T47D (cell line): ENCODE results near the gene CD53.

Source experiments
- DNase-seq, 2 experiments: peaks; one replicate each; pipeline versions ENCODE4 v3.0.0 to v3.0.0-alpha.2; 2011 to 2012; ENCODE audit warnings: low read depth in 1 of 2, low spot score in 1 of 2
- JUND ChIP-seq: IDR thresholded peaks from 2 replicates; pipeline ENCODE4 v1.6.1; 2012; ENCODE audit warnings: low read depth
- in situ Hi-C: cut with HindIII; loops from 2 replicates; pipeline ENCODE4 v1.10.0; 2016; ENCODE audit warnings: low sequenced_read_pairs, low pct_unique_long_range_greater_than_20kb

Gene CD53

DNA sequence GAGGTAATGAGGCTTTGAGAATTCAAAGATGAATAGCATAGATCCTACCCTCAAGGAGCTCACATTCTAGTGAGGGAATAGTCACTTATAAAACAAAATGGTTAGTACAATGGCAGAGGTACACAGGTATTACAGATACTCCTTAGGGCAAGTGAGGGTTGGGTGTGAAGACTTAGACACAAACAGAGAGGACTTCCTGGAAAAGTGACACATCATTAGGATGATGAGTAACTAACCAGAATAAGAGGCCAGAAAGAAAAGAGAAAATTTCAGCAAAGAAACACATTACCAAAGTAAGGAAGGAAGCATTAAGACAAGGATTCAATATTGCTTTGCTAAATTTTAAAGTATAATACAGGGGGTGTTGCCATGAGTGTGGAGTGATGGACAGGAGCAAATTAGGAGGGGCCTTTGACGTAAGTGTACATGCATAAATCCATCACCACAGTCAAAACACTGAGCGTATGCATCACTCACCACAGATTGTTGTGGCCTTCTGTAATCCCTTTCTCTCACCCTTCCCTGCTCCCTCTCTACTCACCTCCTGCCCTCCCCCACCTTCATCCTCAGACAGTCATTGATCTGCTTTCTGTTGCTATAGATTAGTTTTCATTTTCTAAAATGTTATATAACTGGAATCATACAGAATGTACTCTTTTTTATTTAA lies 7.9 kb downstream of the CD53 start:
- in situ Hi-C loops: no loop called here
- no peak for DNase-seq
- no peak for TF ChIP-seq JUND

DNA sequence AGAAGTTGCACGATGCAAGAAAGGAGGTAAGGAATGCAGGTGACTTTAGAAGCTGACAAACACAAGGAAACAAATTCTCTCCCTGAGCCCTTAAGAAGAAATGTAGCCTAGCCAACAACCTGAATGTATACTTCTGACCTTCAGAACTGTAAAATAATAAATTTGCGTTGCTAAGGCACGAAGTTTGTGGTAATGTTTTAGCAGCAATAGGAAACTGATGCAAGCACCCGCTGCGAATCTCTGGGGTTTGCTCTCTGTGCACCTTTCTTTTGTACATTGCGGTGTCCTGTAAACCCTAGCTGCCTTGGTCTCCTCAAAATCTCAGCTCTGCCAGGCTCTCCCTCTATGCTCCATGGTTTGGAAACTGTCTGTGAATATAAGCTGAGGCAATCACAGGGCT lies 15.1 kb downstream of the CD53 start:
- no peak for DNase-seq
- TF ChIP-seq JUND: no peak
- in situ Hi-C loops: no loop called here

DNA sequence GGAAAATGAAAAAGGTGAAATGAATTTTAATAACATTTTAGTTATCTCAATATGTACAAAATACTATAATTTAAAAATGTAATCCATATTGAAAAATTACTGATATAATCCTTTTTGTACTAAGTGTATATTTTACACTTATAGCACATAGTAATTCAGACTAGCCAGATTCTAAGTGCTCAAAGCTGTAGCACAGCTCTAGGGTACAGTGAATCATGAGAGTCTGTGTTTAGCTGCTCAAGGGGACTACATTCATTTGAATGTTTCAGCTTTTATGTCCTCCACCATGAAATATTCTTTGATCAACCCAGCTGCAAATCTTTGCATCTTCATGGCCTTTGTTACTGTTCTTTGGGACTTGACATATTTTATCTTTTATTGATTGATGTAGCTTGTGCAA lies 15.7 kb downstream of the CD53 start:
- DNase-seq: no peak
- TF ChIP-seq JUND: no peak
- in situ Hi-C loops: no loop called here

DNA sequence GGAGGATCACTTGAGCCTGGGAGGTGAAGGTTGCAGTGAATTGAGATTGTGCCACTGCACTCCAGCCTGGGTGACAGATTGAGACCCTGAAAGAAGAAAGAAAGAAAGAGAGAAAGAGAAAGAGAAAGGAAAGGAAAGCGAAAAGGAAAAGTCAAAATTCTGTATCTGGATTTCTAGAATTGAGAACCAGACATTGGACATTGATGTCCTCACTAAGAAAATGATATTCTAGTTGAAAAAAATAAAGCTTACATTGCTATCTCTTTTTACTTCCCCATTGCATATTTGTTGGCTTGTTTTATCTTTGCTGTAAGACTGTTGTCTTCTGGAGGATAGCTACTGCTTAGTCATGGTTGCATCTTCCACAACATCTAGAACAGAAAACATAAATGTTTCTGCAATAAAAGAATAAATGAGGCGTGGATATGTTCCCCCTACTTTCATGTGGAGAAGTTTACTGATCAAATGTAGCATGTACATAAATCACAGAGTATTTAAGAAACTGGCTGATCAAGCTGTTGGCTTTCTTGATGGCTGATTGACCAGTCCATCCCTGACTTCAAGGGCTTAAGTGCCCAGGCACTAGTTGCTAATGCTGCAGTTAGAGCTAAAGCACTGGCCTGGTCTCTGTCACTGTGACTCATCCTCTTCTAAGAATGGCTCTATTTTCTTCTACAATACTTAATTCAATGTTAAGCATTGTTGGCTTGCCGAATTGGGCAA lies 17.7 kb downstream of the CD53 start:
- no peak for DNase-seq
- no peak for TF ChIP-seq JUND
- in situ Hi-C loops: no loop called here

DNA sequence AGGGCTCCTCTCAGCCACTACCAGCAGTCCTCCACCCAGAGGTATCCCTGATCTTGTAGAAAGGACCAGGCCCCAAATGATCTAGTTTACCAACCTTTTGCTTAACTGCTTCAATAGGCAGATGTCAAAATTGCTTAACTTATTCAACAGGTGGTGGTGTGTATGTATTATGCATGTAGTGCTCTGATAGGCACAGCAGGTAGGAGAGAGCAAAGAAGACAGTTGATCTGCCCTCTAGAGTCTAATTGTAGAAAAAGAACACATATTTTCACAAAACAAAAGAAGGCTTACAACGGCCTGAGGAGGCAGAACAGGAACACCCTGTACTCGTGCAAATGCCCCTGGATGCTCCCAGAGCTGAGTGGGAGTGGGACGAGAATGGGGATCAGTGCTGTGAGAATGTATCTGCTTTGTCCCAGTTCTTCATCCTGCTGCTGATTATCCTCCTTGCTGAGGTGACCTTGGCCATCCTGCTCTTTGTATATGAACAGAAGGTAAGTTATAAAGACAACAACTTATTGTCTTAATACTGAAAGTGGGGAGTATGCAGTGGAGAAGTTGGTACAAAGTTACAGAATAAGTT lies 21.1 kb downstream of the CD53 start:
- in situ Hi-C loops: no loop called here
- no peak for TF ChIP-seq JUND
- no peak for DNase-seq

DNA sequence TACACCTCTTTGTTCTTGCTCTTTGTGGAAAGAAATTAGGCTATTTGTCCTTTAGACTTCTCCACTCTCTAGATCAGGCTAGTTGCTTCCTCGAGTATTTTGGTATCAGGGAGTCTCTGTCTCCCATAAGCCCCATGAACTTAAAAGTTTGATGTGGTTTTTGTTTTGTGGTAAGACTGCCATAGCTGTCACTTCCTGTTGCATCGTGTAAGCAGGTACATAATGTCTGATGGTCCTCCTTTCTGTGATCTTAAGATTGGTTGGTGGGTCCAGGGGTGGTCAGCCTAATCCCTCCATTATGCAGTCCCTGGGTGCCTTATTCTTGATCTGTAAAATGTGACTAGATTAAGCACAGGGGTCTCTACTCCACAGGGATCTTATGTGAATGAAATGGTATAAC lies 23.1 kb downstream of the CD53 start:
- TF ChIP-seq JUND: no peak
- in situ Hi-C loops: no loop called here
- DNase-seq: no peak

DNA sequence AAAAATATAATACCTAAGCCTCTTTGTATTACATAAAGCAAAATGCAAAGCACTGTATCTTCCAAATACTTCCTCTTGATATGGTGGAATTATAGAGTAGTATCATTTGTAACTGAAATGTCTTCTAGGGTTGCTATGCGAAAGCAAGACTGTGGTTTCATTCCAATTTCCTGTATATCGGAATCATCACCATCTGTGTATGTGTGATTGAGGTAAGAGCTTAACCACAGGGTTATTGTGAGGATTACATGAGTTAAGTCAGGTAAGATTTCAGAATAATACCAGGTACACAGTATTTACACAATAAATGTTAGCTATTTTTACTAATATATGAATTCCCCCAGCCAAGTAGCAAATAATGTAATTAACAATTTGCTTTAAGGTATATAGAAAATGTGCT lies 24.7 kb downstream of the CD53 start:
- TF ChIP-seq JUND: no peak
- in situ Hi-C loops: no loop called here

DNA sequence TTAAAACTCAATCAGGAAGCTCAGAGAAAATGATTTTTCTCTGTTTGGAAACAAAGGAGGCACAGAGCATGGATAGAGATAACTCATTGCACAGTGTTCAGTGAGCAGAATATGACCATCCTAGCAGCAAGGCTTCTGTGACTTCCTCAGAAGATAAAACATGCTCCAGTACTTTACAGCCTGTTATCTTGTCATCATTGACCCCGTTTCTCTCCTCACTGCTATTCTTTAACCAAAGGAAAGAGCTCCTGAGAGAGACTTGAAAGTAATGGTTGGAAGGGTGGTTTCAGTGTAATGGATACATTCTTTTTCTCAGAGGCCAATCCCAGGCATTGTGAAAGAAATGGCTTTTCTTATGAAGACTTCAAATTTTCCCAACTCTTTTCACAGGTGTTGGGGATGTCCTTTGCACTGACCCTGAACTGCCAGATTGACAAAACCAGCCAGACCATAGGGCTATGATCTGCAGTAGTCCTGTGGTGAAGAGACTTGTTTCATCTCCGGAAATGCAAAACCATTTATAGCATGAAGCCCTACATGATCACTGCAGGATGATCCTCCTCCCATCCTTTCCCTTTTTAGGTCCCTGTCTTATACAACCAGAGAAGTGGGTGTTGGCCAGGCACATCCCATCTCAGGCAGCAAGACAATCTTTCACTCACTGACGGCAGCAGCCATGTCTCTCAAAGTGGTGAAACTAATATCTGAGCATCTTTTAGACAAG lies 25.9 kb downstream of the CD53 start:
- in situ Hi-C loops: no loop called here
- TF ChIP-seq JUND: no peak
- no peak for DNase-seq

More for the DNA sequence above, 24.7 kb downstream of the CD53 start:
- no peak for DNase-seq

DNA sequence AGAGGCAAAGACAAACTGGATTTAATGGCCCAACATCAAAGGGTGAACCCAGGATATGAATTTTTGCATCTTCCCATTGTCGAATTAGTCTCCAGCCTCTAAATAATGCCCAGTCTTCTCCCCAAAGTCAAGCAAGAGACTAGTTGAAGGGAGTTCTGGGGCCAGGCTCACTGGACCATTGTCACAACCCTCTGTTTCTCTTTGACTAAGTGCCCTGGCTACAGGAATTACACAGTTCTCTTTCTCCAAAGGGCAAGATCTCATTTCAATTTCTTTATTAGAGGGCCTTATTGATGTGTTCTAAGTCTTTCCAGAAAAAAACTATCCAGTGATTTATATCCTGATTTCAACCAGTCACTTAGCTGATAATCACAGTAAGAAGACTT lies 26.5 kb downstream of the CD53 start:
- in situ Hi-C loops: no loop called here
- no peak for TF ChIP-seq JUND
- no peak for DNase-seq

DNA sequence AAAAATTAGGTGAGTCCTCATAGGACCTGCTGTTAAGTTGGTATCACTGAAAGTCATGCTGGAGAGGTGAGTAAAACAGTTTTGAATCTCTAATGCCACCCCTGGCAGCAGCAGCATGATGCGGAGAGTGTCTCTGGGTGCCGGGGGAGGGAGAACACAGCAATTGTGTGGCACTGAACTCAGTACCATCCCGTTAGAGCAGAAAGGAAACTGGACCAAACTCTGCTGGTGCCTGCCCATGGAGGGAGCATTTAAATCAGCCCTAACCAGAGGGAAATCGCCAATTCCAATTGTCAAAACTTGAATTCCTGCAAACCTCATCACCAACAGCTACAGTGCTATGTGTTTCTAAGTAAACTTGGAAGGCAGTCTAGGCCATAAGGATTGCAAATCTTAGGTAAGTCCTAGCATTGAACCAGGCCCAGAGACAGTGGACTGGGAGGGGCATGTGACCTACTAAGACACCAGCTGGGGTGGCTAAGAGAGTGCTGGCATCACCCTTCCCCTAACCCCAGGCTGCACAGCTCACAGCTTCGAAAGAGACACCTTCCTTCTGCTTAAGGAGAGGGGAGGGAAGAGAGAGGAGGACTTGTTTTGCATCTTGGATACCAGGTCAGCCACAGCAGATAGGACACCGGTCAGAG lies 30.0 kb downstream of the CD53 start:
- TF ChIP-seq JUND: no peak
- in situ Hi-C loops: no loop called here
- DNase-seq: no peak

DNA sequence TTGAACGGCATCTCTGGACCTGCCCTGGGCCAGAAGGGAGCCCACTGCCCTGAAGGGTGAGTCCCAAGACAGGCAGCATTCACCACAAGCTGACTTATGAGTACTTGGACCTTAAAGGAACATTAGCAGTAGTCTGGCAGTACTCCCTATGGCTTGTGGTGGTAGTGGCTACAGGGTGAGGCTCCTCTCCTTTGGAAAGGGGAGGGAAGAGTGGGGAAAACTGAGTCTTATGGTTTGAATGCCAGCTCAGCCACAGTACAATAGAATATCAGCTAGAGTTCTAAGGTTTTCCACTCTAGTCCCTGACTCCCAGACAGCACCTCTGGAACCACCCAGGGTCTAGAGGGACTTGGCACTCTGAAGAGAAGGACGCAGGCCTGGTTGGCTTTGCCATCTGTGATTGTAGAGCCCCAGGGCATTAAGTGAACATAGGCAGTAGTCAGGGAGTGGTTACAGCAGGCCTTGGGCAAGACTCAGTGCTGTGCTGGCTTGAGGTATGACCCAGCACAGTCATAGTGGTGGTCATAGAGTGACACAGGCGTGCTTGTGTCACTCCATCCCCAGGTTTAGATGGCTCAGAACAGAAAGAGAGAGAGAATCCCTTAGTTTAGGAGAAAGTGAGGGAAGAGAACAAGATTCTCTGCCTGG lies 31.0 kb downstream of the CD53 start:
- in situ Hi-C loops: no loop called here
- no peak for DNase-seq
- no peak for TF ChIP-seq JUND

DNA sequence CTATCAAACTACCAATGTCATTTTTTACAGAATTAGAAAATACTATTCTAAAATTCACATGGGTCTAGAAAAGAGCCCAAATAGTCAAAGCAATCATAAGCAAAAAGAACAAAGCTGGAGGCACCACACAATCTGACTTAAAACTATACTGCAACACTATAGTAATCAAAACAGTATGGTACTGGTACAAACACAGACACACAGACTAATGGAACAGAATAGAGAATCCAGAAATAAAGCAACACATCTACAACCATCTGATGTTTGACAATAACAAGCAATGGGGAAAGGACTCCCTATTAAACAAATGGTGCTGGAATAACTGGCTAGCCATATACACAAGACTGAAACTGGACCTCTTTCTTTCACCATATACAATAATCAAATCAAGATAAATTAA lies 39.8 kb downstream of the CD53 start:
- DNase-seq: no peak
- in situ Hi-C loops: no loop called here
- no peak for TF ChIP-seq JUND
